Stimulated activated naive B cell treated with anti-CD40 and anti-IgM and Interleukin-4, amounts not matched to agents 10 μg/mL and 1 μg/mL and 100 μg/mL, for 72 hours (primary cell): ENCODE measurements around the gene CDK1.
A peak's percentile ranks its signal among the peaks of the same experiment; 100 is the strongest.

Source experiments
- ATAC-seq, 2 donors: fragments of 150-1000 bp; cut with Tn5 transposase; replicated peaks; 2 replicates each; pipeline ENCODE4 v1.10.0; 2021; ENCODE audit warnings: moderate library complexity in 1 of 2
- DNase-seq: peaks from one replicate; pipeline ENCODE4 v3.0.0; 2021
- H3K27ac Mint-ChIP-seq: one replicate; pipeline ENCODE4 v1.8.0; 2022; ENCODE audit warnings: mild to moderate bottlenecking, mixed read lengths
- H3K27me3 Mint-ChIP-seq, 2 donors: one replicate each; pipeline ENCODE4 v1.8.0; 2022; ENCODE audit warnings: mixed read lengths in 2 of 2
- H3K36me3 Mint-ChIP-seq, 2 donors: one replicate each; pipeline ENCODE4 v1.8.0; 2022; ENCODE audit warnings: mixed read lengths in 2 of 2, mild to moderate bottlenecking in 1 of 2
- H3K4me1 Mint-ChIP-seq, 2 donors: one replicate each; pipeline ENCODE4 v1.8.0; 2022; ENCODE audit warnings: mixed read lengths in 2 of 2, mild to moderate bottlenecking in 1 of 2
- H3K4me3 Mint-ChIP-seq, 2 donors: one replicate each; pipeline ENCODE4 v1.8.0; 2022; ENCODE audit warnings: mild to moderate bottlenecking in 2 of 2, mixed read lengths in 2 of 2, moderate library complexity in 1 of 2
- H3K9me3 Mint-ChIP-seq, 2 donors: one replicate each; pipeline ENCODE4 v1.8.0; 2022; ENCODE audit warnings: mixed read lengths in 2 of 2, mild to moderate bottlenecking in 1 of 2

CDK1 gene

DNA sequence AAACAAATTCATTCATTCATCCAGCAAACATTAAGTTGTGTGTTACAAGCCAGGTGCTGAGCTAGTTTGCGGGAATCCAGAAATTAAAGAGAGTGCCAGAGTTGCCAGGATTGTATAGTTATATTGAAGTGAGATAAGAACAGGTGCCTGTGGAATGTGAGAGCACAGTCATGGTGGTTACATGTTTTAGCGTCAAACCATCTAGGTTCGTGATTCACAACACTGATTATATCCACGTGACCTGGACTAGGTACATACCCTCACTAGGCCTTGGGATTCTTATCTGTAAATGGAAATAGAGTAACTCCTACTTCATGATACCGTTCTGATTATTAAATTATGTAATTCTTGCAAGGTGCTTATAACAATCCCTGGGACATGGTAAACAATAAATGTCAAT is 24.5 kb upstream of the CDK1 start:
- no peak overlapping the region for H3K4me3 Mint-ChIP-seq
- no peaks in the 10 kb centered on the region for H3K4me1 Mint-ChIP-seq
- H3K27me3 Mint-ChIP-seq = peaks cover 12 to 24% of the 10 kb centered on the region in 2 donors
- H3K9me3 Mint-ChIP-seq = no peaks in the 10 kb centered on the region
- no peaks in the 10 kb centered on the region for H3K36me3 Mint-ChIP-seq
- DNase-seq = no peak
- H3K27ac Mint-ChIP-seq = no peak overlapping the region
- ATAC-seq = no peak

DNA sequence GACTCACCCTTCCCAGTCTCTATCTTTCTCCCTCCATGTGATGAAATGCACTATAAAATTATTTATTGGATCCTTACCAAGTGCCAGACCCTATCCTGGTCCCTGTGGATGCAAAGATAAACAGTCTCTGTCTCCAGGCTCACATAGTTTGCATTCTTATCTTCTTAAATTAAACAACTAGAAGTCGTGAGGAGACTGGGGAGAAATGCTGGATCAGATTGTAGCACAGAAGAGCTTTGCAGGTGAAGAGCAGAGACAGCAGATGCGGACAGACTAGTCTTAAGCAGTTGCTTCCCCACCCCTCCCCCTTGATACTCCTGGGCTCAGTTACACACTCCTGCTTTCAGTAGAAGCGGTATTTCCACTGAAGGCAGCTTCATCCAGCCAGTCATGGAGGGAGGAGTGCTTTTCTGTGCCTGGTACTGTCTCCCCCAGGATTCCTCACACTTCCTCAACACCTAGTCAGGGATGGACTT is 20.8 kb upstream of the CDK1 start:
- Mint-ChIP-seq H3K36me3 (no peaks in the 10 kb centered on the region), H3K27ac (no peak overlapping the region), H3K27me3 (peaks cover 12 to 13% of the 10 kb centered on the region in 2 donors), H3K9me3 (no peaks in the 10 kb centered on the region), H3K4me3 (no peak overlapping the region), H3K4me1 (no peaks in the 10 kb centered on the region)
- no peak for ATAC-seq
- no peak for DNase-seq

DNA sequence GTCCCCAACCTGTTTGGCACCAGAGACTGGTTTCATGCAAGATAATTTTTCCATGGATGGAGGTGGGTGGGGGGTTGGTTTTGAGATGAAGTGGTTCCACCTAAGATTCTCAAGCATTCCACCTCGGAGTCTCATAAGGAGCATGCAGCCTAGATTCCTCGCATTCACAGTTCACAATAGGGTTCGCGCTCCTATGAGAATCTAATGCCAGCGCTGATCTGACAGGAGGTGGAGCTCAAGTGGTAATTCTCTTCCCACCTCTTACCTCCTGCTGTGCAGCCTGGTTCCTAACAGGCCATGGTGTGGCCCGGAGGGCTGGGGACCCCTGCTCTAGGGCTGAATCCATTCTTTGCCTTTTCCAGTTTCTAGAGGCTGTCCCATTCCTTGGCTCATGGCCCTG is 19.1 kb upstream of the CDK1 start:
- Mint-ChIP-seq H3K4me1 (no peaks in the 10 kb centered on the region), H3K27ac (no peak overlapping the region), H3K9me3 (no peaks in the 10 kb centered on the region), H3K36me3 (no peaks in the 10 kb centered on the region), H3K4me3 (no peak overlapping the region), H3K27me3 (peaks cover 8 to 13% of the 10 kb centered on the region in 2 donors)
- no peak for ATAC-seq
- no peak for DNase-seq

DNA sequence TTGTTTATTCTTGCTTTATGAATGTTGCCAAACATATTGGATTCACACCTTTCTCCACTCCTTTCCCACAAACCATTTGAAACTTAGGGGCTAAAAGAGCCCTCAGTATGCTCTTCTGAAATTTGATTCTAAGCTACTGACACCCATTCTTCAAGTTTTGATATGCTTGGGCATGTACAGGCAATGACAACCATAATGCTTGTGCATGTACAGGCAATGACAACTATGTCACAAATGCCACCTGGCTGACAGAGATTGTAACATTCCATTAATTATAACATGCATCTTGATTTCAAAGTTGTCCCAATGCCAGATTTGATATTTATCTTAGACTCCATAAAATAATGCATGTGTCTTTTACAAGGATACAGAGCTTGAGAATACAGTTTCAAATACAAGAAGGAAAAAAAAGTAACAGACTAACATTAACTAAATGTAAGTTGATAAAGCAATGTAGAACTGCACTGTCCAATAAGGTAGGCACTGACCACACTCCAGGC is 17.5 kb upstream of the CDK1 start:
- Mint-ChIP-seq H3K4me3 (no peak overlapping the region), H3K27me3 (peaks cover 11 to 13% of the 10 kb centered on the region in 2 donors), H3K9me3 (no peaks in the 10 kb centered on the region), H3K4me1 (no peaks in the 10 kb centered on the region), H3K36me3 (no peaks in the 10 kb centered on the region), H3K27ac (no peak overlapping the region)
- DNase-seq (no peak), ATAC-seq (no peak)

DNA sequence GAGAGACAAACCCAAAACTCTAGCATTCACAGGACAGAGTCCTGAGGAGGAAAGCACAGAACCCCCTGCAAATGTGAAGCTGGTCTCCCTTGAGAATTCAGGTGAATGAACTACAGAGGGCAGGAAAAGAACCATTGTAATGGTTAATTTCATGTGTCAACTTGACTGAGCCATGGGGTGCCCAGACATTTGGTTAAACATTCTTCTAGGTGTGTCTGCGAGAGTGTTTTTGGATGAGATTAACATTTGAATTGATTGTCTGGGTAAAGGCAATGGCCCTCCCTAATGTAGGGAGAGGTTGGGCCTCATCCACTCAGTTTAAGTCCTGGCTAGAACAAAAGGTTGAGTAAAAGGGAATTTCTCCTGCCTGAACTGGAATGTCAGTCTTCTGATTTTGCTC is 15.7 kb upstream of the CDK1 start:
- no peak for ATAC-seq
- H3K4me1 Mint-ChIP-seq = peaks cover 0 to 6% of the 10 kb centered on the region in 2 donors

DNA sequence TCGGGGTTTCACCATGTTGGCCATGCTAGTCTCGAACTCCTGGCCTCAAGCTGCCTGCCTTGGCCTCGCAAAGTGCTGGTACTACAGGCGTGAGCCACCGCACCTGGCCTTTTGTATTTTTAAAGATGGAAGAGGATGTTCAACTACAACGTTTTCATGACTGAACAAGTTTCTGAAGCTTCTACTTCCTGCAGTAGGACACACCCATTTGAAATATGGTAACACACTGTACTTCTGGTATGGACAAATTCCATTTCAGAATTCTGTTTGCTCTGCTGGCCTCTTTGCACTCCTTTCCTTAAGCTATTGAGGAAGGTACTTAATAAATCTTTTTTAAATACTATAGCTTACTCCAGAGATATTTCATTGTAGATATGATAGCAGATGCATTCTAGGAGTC is 10.9 kb upstream of the CDK1 start:
- no peaks in the 10 kb centered on the region for H3K36me3 Mint-ChIP-seq
- H3K27me3 Mint-ChIP-seq = peaks cover 6 to 11% of the 10 kb centered on the region in 2 donors
- peaks cover 2 to 6% of the 10 kb centered on the region in 2 donors for H3K4me1 Mint-ChIP-seq
- DNase-seq = no peak
- no peak for ATAC-seq
- no peak overlapping the region for H3K27ac Mint-ChIP-seq
- no peaks in the 10 kb centered on the region for H3K9me3 Mint-ChIP-seq
- H3K4me3 Mint-ChIP-seq = no peak overlapping the region

More for the DNA sequence above, 15.7 kb upstream of the CDK1 start:
- peaks cover 4 to 7% of the 10 kb centered on the region in 2 donors for H3K27me3 Mint-ChIP-seq
- DNase-seq = no peak
- H3K4me3 Mint-ChIP-seq = no peak overlapping the region
- no peaks in the 10 kb centered on the region for H3K9me3 Mint-ChIP-seq
- no peaks in the 10 kb centered on the region for H3K36me3 Mint-ChIP-seq
- no peak overlapping the region for H3K27ac Mint-ChIP-seq

DNA sequence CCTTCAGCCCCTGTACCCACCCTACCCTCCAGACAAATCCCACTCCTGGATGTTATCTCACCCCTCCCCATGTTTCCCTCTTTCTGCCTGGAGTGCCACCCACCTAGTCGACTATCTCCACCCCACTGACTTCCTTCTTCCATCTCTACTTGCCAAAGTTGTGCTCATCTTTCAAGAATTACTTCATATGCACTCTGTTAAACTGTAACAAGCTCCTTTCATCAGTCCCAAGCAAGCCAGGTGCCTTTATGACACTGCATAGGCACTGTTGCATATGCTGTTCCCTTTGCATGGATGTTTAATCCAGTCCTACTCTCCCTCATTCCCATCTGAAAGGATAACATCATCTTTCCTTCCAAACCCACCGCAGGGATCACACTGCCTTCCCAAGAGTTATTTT is 8.9 kb upstream of the CDK1 start:
- H3K27ac Mint-ChIP-seq = no peak overlapping the region
- H3K9me3 Mint-ChIP-seq = no peaks in the 10 kb centered on the region
- H3K4me1 Mint-ChIP-seq = peaks cover 2 to 6% of the 10 kb centered on the region in 2 donors
- ATAC-seq (no peak), DNase-seq (no peak)
- H3K4me3 Mint-ChIP-seq = no peak overlapping the region
- H3K36me3 Mint-ChIP-seq = no peaks in the 10 kb centered on the region
- H3K27me3 Mint-ChIP-seq = peaks cover 6 to 11% of the 10 kb centered on the region in 2 donors

DNA sequence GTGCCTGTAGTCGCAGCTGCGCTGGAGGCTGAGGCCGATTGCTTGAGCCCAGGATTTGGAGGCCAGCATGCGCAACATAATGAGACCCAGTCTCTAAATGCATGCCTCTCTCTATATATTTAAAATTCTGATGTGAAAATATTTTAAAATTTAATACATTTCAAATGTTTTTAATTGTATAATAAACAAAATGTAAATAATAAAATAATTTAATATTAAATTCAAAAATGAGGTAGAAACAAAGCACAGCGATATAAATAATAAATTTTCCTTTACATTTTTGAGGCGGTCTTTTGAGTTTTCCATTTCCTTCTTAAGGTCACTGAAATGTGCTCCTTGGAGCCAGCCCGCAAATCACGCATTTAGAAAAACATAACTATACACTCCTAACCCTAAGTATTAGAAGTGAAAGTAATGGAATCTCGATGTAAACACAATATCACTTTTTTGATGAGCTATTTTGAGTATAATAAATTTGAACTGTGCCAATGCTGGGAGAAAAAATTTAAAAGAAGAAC is 523 bp upstream of the CDK1 start:
- Mint-ChIP-seq H3K27ac (peak overlapping the region; percentile 93), H3K4me3 (peak overlapping the region; percentile 97 to 100), H3K4me1 (peaks cover 0 to 2% of the 10 kb centered on the region in 2 donors), H3K9me3 (no peaks in the 10 kb centered on the region), H3K36me3 (no peaks in the 10 kb centered on the region), H3K27me3 (no peaks in the 10 kb centered on the region)
- ATAC-seq (peak; percentile 1 to 4), DNase-seq (no peak)

DNA sequence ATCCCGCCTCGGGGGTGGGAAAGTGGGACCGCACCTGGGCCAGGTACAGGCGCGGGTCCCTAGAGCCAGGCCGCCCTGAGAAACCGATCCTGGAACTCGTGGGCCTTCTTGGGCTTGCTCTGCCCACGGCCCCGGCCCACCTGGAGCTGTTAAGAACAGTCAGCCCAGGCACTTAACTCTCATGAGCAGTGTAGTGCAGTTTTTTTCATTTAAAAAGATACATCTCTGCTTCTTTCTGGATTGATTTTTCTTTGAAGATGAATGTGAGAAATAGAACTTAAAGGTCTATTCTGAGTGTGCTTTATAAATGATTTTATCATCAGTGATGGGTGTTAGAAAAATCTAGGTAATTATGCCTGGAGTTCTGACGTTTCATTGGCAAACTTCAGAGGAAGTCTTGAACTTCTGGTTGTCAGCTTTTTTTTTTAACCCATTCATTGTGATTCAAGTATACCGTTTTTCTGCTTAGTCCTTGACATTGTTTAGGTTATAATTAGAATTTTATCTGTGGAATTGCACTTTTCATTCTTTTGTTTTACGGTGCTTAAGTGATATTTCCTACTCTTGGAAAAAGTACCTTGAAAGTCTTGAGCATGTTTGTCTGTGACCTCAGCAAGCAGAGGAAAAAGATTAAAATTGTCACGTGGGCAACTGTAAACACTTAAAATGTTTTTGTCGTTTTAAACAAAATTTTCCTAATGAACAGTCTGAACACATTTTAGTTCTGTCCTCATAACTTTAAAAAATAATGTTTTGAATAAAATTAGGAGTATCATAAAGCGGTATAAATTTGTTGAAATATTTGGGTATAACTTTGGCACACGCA is 906 bp downstream of the CDK1 start:
- no peak overlapping the region for H3K27ac Mint-ChIP-seq
- H3K36me3 Mint-ChIP-seq = no peaks in the 10 kb centered on the region
- DNase-seq (no peak), ATAC-seq (peak; percentile 3 to 11)
- H3K4me1 Mint-ChIP-seq = peaks cover 0 to 2% of the 10 kb centered on the region in 2 donors
- peak overlapping the region; percentile 97 to 100 for H3K4me3 Mint-ChIP-seq
- no peaks in the 10 kb centered on the region for H3K9me3 Mint-ChIP-seq
- H3K27me3 Mint-ChIP-seq = no peaks in the 10 kb centered on the region

DNA sequence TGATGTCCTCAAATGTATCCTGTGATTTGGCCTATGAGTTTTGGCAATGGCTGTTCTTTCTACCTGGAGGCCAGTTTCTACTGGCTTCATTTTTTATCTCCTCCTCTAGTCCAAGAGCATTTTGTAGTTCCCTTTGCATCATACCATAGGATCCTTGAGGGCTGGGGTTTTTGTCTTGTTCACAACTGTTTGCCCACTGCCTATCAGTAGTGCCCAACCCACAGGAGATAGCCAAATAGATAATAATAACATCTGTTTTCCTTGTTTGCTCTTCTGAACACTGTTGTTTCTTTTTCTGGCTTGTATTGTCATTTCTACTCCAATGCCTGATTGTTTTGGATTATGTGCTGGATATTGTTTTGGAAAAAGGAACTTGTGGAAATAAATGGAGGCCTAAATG is 3.4 kb downstream of the CDK1 start:
- no peaks in the 10 kb centered on the region for H3K36me3 Mint-ChIP-seq
- H3K27ac Mint-ChIP-seq = no peak overlapping the region
- DNase-seq (no peak), ATAC-seq (no peak)
- H3K9me3 Mint-ChIP-seq = no peaks in the 10 kb centered on the region
- no peaks in the 10 kb centered on the region for H3K27me3 Mint-ChIP-seq
- peaks cover 0 to 2% of the 10 kb centered on the region in 2 donors for H3K4me1 Mint-ChIP-seq
- H3K4me3 Mint-ChIP-seq = no peak overlapping the region

DNA sequence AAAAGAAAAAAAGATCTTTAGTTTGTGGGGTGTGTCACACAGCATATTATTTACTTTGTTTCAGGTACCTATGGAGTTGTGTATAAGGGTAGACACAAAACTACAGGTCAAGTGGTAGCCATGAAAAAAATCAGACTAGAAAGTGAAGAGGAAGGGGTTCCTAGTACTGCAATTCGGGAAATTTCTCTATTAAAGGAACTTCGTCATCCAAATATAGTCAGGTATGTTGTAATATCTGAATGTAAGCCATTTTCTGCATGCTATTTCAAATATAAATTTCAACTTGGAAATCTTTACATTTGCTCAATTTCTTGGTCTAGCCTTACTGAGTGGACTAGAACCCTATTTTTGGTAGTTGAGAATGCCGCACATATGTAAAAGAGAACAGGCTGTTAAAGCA is 6.4 kb downstream of the CDK1 start:
- Mint-ChIP-seq H3K36me3 (peaks cover 0 to 1% of the 10 kb centered on the region in 2 donors), H3K27ac (no peak overlapping the region), H3K4me1 (peaks cover 0 to 5% of the 10 kb centered on the region in 2 donors), H3K9me3 (no peaks in the 10 kb centered on the region), H3K27me3 (no peaks in the 10 kb centered on the region), H3K4me3 (no peak overlapping the region)
- DNase-seq (no peak), ATAC-seq (no peak)

DNA sequence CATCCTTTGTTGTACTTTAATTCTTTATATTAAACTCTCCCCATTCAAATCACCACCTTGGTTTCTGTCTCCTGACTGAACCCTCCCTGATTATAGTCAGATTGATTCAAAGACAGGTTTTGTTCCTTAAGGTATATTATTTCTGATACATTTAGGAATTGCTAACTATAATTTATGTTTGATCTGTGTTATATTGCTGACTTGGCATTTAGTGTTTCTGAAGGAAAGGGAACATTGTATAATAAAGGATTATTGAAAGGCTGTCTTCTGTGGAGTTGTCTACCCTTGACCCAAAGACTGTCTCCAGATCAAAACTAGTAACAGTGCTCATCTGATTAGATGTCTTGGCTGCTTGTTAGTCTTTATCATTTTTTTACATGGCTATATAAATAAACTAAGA is 10.3 kb downstream of the CDK1 start:
- H3K4me3 Mint-ChIP-seq = no peak overlapping the region
- H3K36me3 Mint-ChIP-seq = peaks cover 0 to 1% of the 10 kb centered on the region in 2 donors
- peaks cover 1 to 16% of the 10 kb centered on the region in 2 donors for H3K4me1 Mint-ChIP-seq
- H3K27me3 Mint-ChIP-seq = no peaks in the 10 kb centered on the region
- no peak overlapping the region for H3K27ac Mint-ChIP-seq
- no peaks in the 10 kb centered on the region for H3K9me3 Mint-ChIP-seq
- DNase-seq (no peak), ATAC-seq (no peak)

DNA sequence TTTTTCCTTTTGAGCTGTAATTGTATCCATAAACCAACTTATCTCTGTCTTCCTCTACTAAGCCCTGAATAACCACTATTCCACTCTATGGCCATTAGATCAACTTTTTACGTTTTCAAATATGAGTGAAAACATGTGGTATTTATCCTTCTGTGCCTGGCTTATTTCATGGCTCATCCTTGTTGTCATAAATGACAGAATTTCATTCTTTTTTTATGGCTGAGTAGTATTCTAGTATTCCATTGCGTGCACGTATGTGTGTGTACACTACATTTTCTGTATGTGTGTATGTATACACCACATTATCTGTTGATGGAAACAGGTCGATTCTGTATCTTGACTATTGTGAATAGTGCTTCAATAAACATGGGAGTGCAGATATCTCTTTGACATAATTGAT is 11.1 kb downstream of the CDK1 start:
- H3K36me3 Mint-ChIP-seq = peaks cover 0 to 1% of the 10 kb centered on the region in 2 donors

DNA sequence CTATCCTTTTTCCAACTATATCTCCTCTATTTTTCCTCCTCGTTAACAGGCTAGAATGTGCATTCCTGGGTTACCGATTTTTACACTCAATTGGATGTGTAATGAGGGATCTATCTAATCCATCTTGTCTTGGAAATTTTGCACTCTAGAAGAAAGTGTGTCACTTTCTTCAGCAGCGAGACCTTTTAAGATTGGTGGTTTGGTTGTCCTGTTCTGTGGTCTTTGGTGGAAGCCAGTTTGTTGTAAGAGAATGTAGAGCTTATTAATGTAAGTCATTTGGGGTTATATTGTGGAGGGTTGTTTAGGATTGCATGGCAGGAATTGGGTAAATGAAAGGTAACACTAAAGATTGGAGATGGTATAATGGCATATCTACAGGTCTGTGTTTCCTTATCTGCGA is 16.7 kb downstream of the CDK1 start:
- no peak overlapping the region for H3K27ac Mint-ChIP-seq
- no peak for ATAC-seq

More for the DNA sequence above, 11.1 kb downstream of the CDK1 start:
- H3K4me1 Mint-ChIP-seq = peaks cover 1 to 16% of the 10 kb centered on the region in 2 donors
- H3K4me3 Mint-ChIP-seq = no peak overlapping the region
- no peak for ATAC-seq
- DNase-seq = no peak
- no peak overlapping the region for H3K27ac Mint-ChIP-seq
- no peaks in the 10 kb centered on the region for H3K27me3 Mint-ChIP-seq
- H3K9me3 Mint-ChIP-seq = no peaks in the 10 kb centered on the region

More for the DNA sequence above, 16.7 kb downstream of the CDK1 start:
- H3K27me3 Mint-ChIP-seq = no peaks in the 10 kb centered on the region
- DNase-seq = no peak
- H3K4me3 Mint-ChIP-seq = no peak overlapping the region
- H3K36me3 Mint-ChIP-seq = peaks cover 0 to 4% of the 10 kb centered on the region in 2 donors
- H3K9me3 Mint-ChIP-seq = no peaks in the 10 kb centered on the region
- H3K4me1 Mint-ChIP-seq = peaks cover 1 to 9% of the 10 kb centered on the region in 2 donors
